Measurements from ENCODE around the gene GPX8.

DNA sequence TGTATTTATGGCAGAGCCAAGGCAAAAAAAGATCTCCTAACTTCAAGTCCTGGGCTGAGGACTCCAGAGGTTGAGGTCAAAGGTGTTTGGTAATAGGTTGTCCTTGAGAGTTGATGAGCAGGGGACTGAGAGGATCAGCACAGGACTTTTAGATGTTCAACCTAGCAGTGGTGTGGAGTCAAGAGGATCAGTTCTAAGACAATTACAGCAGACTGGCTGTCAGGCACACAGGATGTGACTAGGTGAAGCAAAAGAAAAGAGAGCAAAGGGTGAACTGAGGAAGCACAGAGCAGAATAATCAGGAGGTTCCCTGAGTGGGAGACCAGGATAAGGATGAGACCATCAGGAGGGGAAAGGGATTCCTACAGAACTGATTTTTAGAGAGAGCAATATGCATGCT lies 46.6 kb upstream of the GPX8 start:
- TF ChIP-seq, protein P1, sequence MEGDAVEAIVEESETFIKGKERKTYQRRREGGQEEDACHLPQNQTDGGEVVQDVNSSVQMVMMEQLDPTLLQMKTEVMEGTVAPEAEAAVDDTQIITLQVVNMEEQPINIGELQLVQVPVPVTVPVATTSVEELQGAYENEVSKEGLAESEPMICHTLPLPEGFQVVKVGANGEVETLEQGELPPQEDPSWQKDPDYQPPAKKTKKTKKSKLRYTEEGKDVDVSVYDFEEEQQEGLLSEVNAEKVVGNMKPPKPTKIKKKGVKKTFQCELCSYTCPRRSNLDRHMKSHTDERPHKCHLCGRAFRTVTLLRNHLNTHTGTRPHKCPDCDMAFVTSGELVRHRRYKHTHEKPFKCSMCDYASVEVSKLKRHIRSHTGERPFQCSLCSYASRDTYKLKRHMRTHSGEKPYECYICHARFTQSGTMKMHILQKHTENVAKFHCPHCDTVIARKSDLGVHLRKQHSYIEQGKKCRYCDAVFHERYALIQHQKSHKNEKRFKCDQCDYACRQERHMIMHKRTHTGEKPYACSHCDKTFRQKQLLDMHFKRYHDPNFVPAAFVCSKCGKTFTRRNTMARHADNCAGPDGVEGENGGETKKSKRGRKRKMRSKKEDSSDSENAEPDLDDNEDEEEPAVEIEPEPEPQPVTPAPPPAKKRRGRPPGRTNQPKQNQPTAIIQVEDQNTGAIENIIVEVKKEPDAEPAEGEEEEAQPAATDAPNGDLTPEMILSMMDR (IDR thresholded peaks at IDR 0.05): no peak
- TF ChIP-seq ZFX (IDR thresholded peaks at IDR 0.05; ENCODE audit: borderline replicate concordance): no peak

All from 22Rv1 (cell line).